GM18508 (cell line): Measurements from ENCODE around the gene TEX28.
"Not testable (repeated sequence)": the region's sequence is repeated elsewhere in the genome, so short reads cannot be mapped to it uniquely, and the experiment has no call there.

ENCODE experiments used
- ATAC-seq: cut with Tn5 transposase; IDR thresholded peaks from one replicate; pipeline ENCODE4 v1.9.1; 2021; ENCODE audit warnings: moderate number of reproducible peaks; ENCODE audit not compliant: insufficient read depth, unreplicated experiment

Gene TEX28

GRCh38 chrX:154294791-154295574 is at the start of gene TEX28:
TEX28 (minus strand) TSS chrX:154295124; CDS start chrX:154292117, 3,007 bp downstream.
- ATAC-seq, result no peak

- ATAC-seq, result not testable (repeated sequence)
Measured at GRCh38 chrX:154343620-154344019, 48.7 kb upstream of the TEX28 start.

- not testable (repeated sequence) for ATAC-seq
Measured at GRCh38 chrX:154343063-154343462, 48.1 kb upstream of the TEX28 start.

- ATAC-seq, result peak; percentile 47
Measured at GRCh38 chrX:154341399-154342298, 46.7 kb upstream of the TEX28 start.

GRCh38 chrX:154334496-154334895 is 39.6 kb upstream of the TEX28 start:
- no peak for ATAC-seq

DNA sequence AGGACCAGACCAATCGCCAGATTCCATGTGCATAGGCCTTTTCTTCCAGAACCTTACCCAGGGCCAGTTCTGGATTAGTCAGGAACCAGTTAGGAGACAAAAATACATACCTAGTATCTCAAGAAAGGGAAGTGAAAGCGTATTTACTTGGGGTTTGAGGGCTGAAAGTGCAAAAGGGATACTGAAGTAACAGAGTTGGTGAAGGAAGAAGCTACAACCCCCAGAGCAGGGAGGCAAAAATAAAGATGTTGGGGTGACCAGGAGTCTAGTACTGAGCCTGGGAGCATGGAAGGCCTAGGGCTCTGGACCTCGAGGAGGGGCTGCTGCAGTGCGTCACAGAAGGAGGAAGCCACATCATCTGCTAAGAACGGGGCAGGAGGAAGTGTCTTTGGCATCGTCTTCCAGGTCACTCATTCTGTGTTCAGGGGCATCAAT is 38.9 kb upstream of the TEX28 start:
- ATAC-seq, result no peak

DNA sequence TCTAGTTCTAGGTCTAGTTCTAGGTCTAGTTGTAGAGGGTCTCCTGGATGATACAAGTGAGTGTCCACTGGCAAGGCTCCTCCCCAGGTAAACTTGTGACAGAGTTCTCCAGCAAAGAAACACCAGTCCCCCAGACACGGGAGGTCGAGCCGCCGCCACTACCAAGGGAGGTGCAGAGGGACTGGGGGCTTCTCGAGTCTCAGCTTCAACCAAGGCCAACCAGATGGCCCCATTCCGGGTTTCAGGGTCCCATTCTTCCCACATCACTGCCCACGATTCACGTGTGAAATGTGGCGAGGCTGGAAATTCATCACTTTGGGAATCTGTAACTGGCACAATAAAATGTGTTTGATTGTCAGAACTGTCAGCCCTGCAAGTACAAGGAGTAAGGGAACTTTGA is 38.2 kb upstream of the TEX28 start:
- ATAC-seq, result no peak

- no peak for ATAC-seq
Measured at GRCh38 chrX:154332561-154332960, 37.6 kb upstream of the TEX28 start.

GRCh38 chrX:154329294-154329693 is 34.4 kb upstream of the TEX28 start:
- ATAC-seq, result no peak

DNA sequence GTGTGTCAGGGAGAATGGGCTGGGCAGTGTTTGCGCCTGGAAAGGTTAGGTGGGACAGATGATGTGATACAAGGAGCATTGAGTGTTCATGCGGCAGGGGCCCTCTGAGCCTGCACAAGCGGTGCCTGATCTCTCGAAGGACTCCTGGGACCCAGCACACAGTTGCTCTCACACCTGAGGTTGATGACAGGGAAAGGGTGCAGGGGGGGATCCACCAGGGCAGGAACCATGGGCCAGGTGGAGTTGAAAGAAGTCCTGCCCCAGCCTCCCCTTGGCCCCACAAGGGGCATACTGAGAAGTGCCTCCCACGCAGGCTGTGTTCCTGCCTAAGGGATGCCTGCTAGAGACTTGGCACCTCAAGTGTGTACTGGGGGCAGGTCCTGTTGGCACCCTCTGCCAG is 33.7 kb upstream of the TEX28 start:
- no peak for ATAC-seq

- no peak for ATAC-seq
Measured at GRCh38 chrX:154327038-154327820, 32.3 kb upstream of the TEX28 start.

- ATAC-seq, result no peak
Measured at GRCh38 chrX:154325541-154325940, 30.6 kb upstream of the TEX28 start.

- ATAC-seq, result no peak
Measured at GRCh38 chrX:154323537-154323936, 28.6 kb upstream of the TEX28 start.

DNA sequence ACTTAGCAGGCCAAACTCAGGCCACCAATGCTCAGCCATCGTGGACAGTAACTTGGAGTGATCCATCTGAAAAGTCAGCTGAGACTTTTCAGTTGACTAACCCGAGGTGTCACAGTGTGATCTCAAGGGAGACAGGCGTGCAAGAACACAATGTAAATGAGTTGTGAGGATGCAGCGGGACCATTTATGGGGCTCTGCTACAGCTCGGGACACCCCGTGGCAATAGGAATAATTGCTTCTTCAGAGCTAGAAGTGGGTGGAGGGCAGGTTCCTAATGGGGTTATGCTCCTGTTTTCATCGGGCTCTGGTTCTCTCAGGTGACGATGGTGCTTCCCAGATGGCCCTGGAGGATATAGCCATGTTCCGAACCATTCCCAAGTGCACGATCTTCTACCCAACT is 28.0 kb upstream of the TEX28 start:
- no peak for ATAC-seq

DNA sequence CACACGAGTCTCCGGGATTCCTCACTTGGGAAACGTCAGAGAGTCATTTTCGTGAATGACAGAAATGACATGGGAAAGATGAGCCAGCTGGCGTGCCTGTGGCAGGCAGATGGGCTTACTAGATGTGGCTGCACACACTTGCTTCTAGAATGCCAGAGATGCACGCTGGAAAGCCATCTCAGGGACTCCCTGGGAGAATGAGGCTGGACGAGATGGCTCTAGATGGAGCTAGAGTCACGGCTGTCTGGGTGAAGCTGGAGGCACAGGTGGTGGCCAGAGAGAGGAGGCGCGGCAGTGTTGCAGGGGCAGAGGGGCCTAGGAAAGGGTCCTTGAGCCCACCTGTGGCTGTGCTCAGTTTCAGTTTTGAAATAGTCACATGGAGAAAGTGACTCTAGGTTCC is 26.7 kb upstream of the TEX28 start:
- ATAC-seq, result no peak

DNA sequence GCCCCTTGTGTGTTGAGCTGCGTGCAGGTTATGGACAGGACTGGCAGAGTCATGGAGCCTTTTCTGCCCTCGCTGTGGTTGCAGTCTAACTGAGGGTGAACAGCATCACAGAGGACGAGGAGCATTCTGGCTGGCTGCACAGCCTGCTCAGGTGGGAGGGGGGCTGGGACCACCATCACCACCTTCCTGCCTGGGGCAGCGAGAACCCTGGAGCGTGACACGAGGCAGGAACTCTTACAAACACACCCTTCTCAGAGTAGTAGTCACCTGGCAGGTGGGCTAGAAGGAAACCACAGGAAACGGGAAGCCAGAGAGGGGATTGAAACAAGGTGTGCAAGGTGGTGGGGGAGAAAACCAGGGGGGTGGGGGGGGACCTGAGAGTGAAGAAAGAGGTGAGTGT is 26.2 kb upstream of the TEX28 start:
- ATAC-seq, result no peak

DNA sequence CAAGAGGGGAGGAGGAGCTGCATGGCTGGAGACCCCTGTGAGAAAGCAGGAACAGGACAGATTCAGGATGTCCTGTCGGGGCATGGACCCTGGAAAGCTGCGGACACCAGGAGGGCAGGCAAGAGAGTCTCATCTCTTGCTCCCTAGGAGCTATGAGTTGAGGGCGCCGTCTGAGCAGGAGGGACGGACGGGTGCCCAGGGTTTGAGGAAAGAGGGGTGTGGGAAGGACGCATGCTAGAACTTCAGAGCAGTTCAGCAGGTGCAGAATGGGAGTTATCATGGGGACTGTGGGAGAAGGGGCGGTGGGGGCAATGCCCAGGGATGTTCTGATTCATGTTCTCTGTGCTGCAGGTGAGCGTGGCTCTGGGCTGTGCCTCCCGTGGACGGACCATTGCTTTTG is 25.5 kb upstream of the TEX28 start:
- ATAC-seq, result no peak

DNA sequence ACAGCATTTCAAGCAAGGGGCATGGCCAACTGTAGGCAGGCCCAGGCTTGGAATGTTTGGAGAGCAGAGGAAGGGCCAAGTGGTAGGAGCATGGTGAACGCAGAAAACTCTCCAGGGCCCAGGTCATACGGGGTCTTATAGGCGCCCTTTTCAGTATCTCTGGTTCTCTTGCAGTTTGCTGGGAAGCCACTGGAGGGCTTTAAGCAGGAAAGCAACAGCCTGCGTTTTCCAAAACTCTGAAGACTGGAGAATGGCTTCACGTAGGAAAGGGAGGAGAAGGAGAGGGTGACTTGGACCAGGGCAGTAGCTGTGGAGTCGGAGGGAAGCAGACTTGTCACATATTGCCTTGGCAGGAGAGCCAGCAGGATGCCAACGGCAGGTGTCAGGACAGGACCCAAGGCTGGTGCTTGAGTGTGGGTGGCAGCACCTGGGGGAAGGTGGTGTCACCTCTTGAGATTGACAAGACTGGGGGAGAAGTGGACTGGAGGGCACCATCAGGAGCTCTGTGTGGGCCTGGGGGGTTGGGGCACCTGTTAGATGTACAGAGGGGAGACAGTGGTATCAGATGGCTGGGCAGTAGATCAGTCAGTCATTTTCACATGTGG is 22.6 kb upstream of the TEX28 start:
- ATAC-seq, result no peak

GRCh38 chrX:154315416-154315815 is 20.5 kb upstream of the TEX28 start:
- ATAC-seq, result no peak

DNA sequence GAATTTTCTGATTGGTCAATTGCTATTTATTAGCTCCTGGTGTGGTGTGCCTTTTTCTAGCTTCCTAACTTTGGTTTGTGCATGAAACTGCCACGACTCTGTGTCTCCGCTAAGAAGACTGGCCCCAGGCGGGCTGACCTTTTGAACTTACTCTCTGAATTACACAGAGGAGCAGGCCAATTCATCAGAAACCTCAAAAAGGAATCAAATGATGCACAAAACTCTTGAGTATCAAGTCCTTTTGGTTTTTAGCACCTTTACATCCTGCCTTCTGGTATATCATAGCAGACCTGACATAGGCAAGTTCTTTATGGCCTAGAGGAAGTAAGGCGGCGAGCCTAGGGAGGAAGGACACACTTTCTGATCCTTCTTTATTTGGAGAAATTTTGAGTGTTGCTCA is 18.2 kb upstream of the TEX28 start:
- ATAC-seq, result no peak
